ENCODE measurements around the gene CD4.

DNA sequence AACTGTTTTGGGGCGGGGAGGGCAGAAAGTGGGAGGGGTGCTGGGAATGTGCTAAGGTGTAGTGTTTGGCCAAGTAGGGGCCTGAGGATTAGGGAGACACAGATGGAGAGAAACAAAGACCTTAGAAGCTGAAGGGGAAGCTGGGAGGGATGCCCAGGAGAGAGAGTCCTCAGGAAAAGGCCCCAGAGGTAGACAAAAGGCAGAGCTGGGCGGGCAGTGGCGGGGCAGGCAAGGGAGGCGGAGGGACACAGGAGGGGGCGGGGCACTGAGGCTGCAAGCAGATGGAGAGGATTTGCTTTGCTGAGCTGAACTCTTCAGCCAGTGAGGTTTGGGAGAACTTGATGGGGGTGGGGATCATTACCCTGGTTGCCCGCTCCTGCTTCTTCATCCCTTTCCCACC lies 20.3 kb upstream of the CD4 start:
- TF ChIP-seq, protein P1, sequence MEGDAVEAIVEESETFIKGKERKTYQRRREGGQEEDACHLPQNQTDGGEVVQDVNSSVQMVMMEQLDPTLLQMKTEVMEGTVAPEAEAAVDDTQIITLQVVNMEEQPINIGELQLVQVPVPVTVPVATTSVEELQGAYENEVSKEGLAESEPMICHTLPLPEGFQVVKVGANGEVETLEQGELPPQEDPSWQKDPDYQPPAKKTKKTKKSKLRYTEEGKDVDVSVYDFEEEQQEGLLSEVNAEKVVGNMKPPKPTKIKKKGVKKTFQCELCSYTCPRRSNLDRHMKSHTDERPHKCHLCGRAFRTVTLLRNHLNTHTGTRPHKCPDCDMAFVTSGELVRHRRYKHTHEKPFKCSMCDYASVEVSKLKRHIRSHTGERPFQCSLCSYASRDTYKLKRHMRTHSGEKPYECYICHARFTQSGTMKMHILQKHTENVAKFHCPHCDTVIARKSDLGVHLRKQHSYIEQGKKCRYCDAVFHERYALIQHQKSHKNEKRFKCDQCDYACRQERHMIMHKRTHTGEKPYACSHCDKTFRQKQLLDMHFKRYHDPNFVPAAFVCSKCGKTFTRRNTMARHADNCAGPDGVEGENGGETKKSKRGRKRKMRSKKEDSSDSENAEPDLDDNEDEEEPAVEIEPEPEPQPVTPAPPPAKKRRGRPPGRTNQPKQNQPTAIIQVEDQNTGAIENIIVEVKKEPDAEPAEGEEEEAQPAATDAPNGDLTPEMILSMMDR (IDR thresholded peaks at IDR 0.05) = no peak
- no peak for TF ChIP-seq POLR2A (IDR thresholded peaks at IDR 0.05)
